ENCODE data around the gene SPOCK2. TPM values are rescaled to one million over a fixed set of nuclear protein-coding genes. Genes with fewer than 3 reads are reported as not detected.

Gene SPOCK2, protein sequence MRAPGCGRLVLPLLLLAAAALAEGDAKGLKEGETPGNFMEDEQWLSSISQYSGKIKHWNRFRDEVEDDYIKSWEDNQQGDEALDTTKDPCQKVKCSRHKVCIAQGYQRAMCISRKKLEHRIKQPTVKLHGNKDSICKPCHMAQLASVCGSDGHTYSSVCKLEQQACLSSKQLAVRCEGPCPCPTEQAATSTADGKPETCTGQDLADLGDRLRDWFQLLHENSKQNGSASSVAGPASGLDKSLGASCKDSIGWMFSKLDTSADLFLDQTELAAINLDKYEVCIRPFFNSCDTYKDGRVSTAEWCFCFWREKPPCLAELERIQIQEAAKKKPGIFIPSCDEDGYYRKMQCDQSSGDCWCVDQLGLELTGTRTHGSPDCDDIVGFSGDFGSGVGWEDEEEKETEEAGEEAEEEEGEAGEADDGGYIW
- total RNA-seq (2022; extraction: Qiagen RNA extraction; ENCODE audit: low read depth): 0.19 to 0.52 TPM (median 0.37 TPM) in 5 replicates

DNA sequence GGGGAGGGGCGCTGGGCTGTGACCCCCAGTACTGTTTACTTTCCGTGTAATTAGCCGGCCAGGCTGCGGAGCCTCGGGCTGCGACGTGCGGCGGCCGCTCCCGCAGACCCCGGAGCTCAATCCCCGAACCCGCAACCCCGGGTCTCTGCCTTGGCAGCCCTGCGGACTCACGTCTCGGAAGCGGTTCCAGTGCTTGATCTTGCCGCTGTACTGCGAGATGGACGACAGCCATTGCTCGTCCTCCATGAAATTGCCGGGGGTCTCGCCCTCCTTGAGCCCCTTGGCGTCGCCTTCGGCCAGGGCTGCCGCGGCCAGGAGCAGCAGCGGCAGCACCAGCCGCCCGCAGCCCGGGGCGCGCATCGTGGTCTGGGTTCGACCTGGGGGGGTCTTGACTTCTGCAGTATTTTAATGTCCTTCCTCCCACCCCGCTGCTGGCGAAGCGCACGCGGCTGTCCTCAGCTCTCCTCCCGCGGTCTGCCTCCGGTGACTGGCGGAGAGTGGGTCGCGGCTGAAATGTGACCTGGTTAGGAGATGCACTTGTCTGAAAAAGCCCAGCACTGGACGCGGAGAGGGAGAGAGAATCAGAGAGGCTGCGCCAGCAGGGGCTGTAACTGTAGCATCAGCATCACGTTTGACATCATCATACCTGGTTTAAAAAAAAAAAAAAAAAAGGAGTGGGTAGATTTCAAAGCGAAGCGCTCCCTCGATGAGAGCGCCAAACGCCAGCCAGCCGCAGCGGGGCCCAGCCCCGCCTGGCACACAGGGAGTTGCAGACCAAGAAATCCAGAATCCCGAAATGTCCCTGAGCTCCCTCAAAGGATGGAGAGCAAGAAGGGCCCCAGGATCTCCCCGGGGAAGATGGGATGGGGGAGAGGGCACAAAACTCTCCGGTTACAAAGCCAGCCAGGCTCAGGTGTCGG lies at the start of gene SPOCK2:
TSS of gene SPOCK2 (minus strand) at position 583 of the 920 bp plus-strand sequence. CDS start at position 360, 223 bp downstream.

Other genes starting within 250 kb of the SPOCK2 start
- gene PSAP, start 237.3 kb downstream of the SPOCK2 start, total RNA-seq (2022; extraction: Qiagen RNA extraction; ENCODE audit: low read depth): 870 to 978 TPM (median 891 TPM) in 5 replicates
- gene CHST3, start 124.2 kb downstream of the SPOCK2 start, total RNA-seq (2022; extraction: Qiagen RNA extraction; ENCODE audit: low read depth): 40.2 to 46.6 TPM (median 42.6 TPM) in 5 replicates
- 70.5 to 89.1 TPM (median 84.6 TPM) in 5 replicates for gene ANAPC16, start 127.5 kb upstream of the SPOCK2 start, total RNA-seq (2022; extraction: Qiagen RNA extraction; ENCODE audit: low read depth)
- 32.4 to 40.2 TPM (median 37.0 TPM) in 5 replicates for gene ASCC1, start 127.7 kb upstream of the SPOCK2 start, total RNA-seq (2022; extraction: Qiagen RNA extraction; ENCODE audit: low read depth)
- gene DDIT4, start 185.4 kb upstream of the SPOCK2 start, total RNA-seq (2022; extraction: Qiagen RNA extraction; ENCODE audit: low read depth): 135 to 169 TPM (median 156 TPM) in 5 replicates

Data from A549 treated with DMSO at 1 μM for 4 hours (cell line).